Right ventricle myocardium superior (tissue), 1 donor: ENCODE results near the gene KDM7A. TPM values are rescaled to one million over a fixed set of nuclear protein-coding genes. Genes with fewer than 3 reads are reported as not detected.
"Not testable (repeated sequence)": the region's sequence is repeated elsewhere in the genome, so short reads cannot be mapped to it uniquely, and the experiment has no call there.

ENCODE experiments used
- ATAC-seq: fragments of 200-7000 bp; cut with Tn5 transposase; one replicate; pipeline ENCODE4 v1.9.1; 2020; ENCODE audit warnings: mild to moderate bottlenecking; ENCODE audit not compliant: poor library complexity
- DNase-seq: peaks from one replicate; pipeline ENCODE4 v3.0.0-alpha.2; 2020
- intact Hi-C: fragments of 100-400 bp; cut with DNase I; formaldehyde crosslinking; loops from one replicate; pipeline ENCODE4 v1.11.2; 2022
- total RNA-seq: library from RNA; stranded (reverse); fragmentation: NEBNext Ultra II Directional; extraction: Animal tissue kit (Norgen Biotek cat#: 25700); gene quantifications from one replicate; pipeline ENCODE4 v1.2.1, GENCODE V29; 2021
- donor health status: DM: no; HTN: yes; CAD: no; lungs with severe emphysema.

Gene KDM7A
- total RNA-seq, 1 donor from 2014 or later, result 11.9 TPM

GRCh38 chr7:140126435-140127034 lies 50.2 kb downstream of the KDM7A start:
- ATAC-seq (no peak), DNase-seq (no peak)
- intact Hi-C loops, result no loop called here

- DNase-seq, result no peak
- no peak for ATAC-seq
- intact Hi-C loops, result no loop called here
These were observed 53.8 kb downstream of the KDM7A start for GRCh38 chr7:140122965-140123364.

DNA sequence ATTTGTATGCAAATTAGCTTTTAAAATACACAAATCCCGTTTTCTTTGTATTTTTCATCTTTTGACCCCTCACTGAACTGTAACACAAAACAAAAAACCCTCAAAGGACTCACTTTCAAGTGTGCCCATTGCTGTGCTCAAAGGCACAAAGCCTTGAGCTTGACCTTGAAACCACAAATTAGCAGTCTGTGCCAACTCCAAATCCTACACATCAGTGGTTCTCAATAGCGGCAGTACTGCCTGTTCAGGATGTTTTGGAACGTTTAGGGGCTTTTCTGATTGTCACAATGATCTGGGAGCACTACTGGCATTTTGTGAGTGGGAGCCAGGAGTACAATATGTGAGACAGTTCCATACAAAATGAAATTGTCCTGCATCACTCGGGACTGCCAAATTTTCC lies 55.5 kb downstream of the KDM7A start:
- ATAC-seq (no peak), DNase-seq (no peak)
- intact Hi-C loops, result no loop called here

DNA sequence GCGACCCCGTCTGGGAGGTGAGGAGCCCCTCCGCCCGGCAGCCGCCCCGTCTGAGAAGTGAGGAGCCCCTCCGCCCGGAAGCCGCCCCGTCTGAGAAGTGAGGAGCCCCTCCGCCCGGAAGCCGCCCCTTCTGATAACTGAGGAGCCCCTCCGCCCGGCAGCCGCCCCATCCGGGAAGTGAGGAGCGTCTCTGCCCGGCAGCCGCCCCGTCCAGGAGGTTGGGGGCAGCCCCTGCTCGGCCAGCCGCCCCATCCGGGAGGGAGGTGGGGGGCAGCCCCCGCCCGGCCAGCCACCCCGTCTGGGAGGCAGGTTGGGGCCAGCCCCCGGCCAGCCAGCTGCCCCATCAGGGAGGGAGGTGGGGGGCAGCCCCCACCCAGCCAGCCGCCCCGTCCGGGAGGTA lies 62.0 kb downstream of the KDM7A start:
- DNase-seq, ATAC-seq, intact Hi-C loops: not testable (repeated sequence)

- ATAC-seq, intact Hi-C loops, DNase-seq: not testable (repeated sequence)
These were observed 68.0 kb downstream of the KDM7A start for GRCh38 chr7:140108777-140109176.

GRCh38 chr7:140096459-140096858 lies 80.3 kb downstream of the KDM7A start:
- no peak for DNase-seq
- no peak for ATAC-seq

DNA sequence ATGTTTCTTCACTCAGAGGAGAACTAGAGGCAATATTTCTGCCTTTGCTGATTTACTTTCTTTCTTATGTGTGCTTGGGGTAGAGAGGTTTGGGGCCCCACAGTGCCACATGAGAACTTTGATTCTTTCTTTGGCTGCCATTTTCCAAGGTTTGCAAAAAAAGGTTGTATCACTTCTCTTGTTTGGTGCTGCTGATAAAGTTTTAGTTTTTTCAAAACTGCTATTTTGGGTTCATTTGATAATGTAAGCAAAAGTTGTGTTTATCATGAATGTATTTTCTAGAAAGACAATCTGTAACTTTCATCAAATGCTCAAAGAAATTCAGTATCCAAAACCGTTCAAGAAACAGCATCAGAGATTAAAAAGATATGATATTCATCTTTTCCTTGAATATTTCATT lies 83.4 kb downstream of the KDM7A start:
- intact Hi-C loops, result no loop called here
- ATAC-seq (no peak), DNase-seq (no peak)

More at GRCh38 chr7:140096459-140096858, 80.3 kb downstream of the KDM7A start:
- intact Hi-C loops, result no loop called here

- DNase-seq (no peak), ATAC-seq (no peak)
- intact Hi-C loops, result no loop called here
These were observed 91.3 kb downstream of the KDM7A start for GRCh38 chr7:140085447-140085846.

GRCh38 chr7:140084972-140085371 lies 91.8 kb downstream of the KDM7A start:
- intact Hi-C loops, result no loop called here

DNA sequence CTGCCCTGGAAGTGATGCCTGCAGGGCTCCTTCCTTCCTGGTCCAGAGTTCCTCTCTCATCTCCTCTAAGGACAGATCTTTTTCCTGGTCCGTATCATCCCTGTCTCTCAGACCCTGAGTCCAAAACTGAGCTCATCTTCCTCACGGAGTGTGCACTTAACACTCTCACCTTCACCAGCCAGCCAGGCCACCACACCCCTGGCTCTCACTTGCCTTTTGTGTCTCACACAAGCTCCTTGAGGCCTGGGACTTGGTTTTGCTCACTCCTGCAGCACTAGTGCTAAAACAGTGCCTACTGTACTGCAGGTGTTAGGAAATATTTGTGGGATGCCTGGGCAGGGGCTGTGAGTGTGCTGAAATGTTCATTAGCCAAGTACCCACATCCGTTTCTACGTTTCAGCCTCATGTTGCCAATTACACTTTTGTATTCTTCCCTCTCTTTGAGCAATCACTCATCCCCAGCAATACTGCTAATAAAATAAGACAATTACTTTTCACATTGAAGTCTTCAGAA lies 92.6 kb downstream of the KDM7A start:
- DNase-seq (no peak), ATAC-seq (no peak)
- intact Hi-C loops, result no loop called here

More at GRCh38 chr7:140084972-140085371, 91.8 kb downstream of the KDM7A start:
- ATAC-seq (no peak), DNase-seq (no peak)

DNA sequence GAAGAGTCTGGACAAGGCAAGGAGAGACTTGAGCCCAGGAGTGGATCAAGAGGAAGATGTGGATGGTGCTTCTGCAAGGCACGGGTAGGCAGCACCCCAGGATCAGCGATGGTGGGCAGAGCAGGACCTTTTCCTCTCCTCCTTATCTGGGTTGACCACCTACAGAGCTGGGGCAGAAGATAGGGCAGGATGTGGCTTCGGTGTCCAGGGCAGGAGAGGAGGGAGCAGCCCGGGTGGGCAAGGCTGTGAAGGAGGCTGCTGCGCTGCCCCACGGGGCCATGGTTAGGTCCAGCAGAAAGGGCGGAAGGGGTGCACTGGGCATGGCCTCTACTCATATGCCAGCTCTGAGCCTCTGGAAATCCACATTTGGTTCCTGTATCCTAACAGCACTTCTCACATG lies 94.0 kb downstream of the KDM7A start:
- intact Hi-C loops, result no loop called here
- DNase-seq, result no peak
- peak; percentile 17 for ATAC-seq

DNA sequence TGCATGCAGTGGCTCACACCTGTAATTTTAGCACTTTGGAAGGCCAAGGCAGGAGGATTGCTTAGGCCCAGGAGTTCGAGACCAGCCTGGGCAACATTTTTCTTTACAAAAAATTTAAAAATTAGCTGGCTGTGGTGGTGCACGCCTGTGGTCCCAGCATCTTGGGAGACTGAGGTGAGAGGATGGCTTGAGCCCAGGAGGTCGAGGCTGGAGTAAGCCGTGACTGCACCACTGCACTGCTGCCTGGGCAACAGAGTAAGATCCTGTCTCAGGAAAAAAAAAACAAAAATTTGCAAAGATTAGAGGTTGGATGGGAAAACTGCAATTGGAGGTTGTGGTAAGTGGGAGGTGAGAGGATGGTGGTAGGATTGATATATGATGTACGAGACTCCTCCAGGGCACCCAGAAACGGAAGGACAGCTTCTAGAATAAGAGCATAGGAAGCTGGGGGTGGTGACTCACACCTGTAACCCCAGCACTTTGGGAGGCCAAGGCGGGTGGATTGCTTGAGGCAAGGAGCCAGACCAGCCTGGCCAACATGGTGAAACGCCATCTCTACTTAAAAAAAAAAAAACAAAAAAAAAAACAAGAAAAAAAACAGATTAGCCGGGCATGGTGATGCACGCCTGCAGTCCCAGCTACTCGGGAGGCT lies 94.9 kb downstream of the KDM7A start:
- intact Hi-C loops, result no loop called here

GRCh38 chr7:140080919-140081318 lies 95.9 kb downstream of the KDM7A start:
- intact Hi-C loops, result no loop called here
- DNase-seq (no peak), ATAC-seq (no peak)

More for the DNA sequence above, 94.9 kb downstream of the KDM7A start:
- ATAC-seq, result no peak
- DNase-seq, result no peak

GRCh38 chr7:140079121-140079536 lies 97.7 kb downstream of the KDM7A start:
- ATAC-seq, result peak; percentile 15
- no peak for DNase-seq

DNA sequence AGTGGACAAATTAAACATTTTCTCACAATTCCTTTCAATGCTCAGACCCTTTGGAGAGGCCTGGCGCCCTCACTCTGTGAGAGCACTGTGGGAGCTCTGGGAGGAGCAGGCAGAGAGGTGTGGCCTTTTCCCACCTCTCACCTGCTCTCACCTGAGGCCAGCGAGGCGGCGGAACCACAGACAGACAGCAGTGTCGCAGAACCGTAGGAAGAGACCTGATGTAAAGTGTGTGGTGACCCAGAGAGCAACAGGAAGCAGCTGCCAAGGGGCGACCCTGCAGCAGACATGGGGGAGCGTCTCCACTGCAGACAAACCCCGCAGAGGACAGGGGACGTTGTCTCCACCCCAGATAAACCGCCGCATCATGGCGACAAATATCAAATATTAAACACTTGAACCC lies 98.4 kb downstream of the KDM7A start:
- ATAC-seq (no peak), DNase-seq (no peak)
- intact Hi-C loops, result no loop called here

More at GRCh38 chr7:140079121-140079536, 97.7 kb downstream of the KDM7A start:
- intact Hi-C loops, result no loop called here

GRCh38 chr7:140074780-140075179 lies 102.0 kb downstream of the KDM7A start:
- intact Hi-C loops, result no loop called here
- ATAC-seq, result no peak
- no peak for DNase-seq

GRCh38 chr7:140070546-140070945 lies 106.2 kb downstream of the KDM7A start:
- intact Hi-C loops, result no loop called here
- ATAC-seq (no peak), DNase-seq (no peak)

- intact Hi-C loops, result no loop called here
- ATAC-seq (no peak), DNase-seq (no peak)
These were observed 107.4 kb downstream of the KDM7A start for GRCh38 chr7:140069298-140069949.

GRCh38 chr7:140068033-140068432 lies 108.8 kb downstream of the KDM7A start:
- intact Hi-C loops, result no loop called here
- ATAC-seq (no peak), DNase-seq (no peak)

DNA sequence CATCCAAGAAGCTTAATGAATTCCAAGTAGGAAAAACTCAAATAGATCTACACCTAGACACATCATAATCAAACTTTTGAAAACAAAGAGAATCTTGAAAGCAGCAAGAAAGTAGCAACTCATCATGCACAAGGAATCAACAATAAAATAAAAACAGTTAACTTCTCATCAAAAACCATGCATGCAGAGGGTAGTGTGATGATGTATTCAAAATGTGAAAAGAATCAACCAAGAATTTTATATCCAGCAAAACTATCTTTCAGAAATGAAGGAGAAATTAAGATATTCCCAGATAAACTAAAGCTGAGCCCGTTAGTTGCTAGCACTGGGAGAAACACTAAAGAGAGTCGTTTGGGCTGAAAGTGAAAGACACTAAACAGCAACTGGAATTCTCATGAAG lies 109.7 kb downstream of the KDM7A start:
- no peak for ATAC-seq
- DNase-seq, result no peak
- intact Hi-C loops, result no loop called here
